SU-DHL-6 (cell line): Measurements from ENCODE around the gene NCKAP5.

Experiments used
- EZH2phosphoT487 ChIP-seq: fragments of 200-600 bp; sonication (generic), shearing (Covaris generic); conservative IDR thresholded peaks from 2 replicates; pipeline ENCODE4 v1.6.1; 2018; ENCODE audit warnings: mild to moderate bottlenecking, antibody characterized with exemption, low read length, moderate library complexity, mixed read lengths
- TF ChIP-seq, protein P1 (sequence below): fragments of 200-600 bp; sonication (generic); IDR thresholded peaks from one replicate; pipeline ENCODE4 v1.5.1; 2017; ENCODE audit warnings: antibody characterized with exemption, mild to moderate bottlenecking, low read length, moderate library complexity; ENCODE audit not compliant: insufficient read depth, poor library complexity, severe bottlenecking

DNA sequence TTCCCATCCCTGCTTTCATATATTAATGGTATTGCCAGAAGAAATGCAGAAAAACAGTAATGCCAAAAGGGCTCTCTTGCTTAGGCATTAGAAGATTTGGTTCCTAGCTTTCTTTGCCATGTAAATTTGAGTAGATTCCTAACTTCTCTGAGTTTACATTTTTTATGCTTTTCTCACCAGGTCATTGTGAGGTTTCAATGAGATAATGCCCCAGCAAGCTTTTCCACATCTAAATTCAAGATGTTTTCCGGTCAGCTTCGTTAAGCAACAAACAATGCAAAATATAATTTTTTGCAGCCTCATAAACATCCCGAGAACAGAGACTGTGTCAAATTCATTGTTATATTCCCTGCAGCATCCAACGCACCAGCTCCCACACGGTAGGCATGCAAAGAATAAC, 44.9 kb downstream of the NCKAP5 start:
- TF ChIP-seq, protein P1, sequence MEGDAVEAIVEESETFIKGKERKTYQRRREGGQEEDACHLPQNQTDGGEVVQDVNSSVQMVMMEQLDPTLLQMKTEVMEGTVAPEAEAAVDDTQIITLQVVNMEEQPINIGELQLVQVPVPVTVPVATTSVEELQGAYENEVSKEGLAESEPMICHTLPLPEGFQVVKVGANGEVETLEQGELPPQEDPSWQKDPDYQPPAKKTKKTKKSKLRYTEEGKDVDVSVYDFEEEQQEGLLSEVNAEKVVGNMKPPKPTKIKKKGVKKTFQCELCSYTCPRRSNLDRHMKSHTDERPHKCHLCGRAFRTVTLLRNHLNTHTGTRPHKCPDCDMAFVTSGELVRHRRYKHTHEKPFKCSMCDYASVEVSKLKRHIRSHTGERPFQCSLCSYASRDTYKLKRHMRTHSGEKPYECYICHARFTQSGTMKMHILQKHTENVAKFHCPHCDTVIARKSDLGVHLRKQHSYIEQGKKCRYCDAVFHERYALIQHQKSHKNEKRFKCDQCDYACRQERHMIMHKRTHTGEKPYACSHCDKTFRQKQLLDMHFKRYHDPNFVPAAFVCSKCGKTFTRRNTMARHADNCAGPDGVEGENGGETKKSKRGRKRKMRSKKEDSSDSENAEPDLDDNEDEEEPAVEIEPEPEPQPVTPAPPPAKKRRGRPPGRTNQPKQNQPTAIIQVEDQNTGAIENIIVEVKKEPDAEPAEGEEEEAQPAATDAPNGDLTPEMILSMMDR: no peak
- no peak for TF ChIP-seq EZH2phosphoT487
